BLaER1 treated with 17β-estradiol and CSF1 and Interleukin-3, amounts not matched to agents 10 nM and 100 nM (cell line): ENCODE results near the gene CNOT11.
"Not testable (repeated sequence)": the region's sequence is repeated elsewhere in the genome, so short reads cannot be mapped to it uniquely, and the experiment has no call there.

Experiments used
- H3K27ac ChIP-seq, 11 experiments: shearing (Covaris generic); formaldehyde crosslinking; 2 replicates each; pipeline ENCODE4 v1.8.1; 2022
- H3K27me3 ChIP-seq, 11 experiments: shearing (Covaris generic); formaldehyde crosslinking; 2 replicates each; pipeline ENCODE4 v1.8.1; 2022
- H3K36me3 ChIP-seq, 11 experiments: shearing (Covaris generic); formaldehyde crosslinking; 2 replicates each; pipeline ENCODE4 v1.8.1; 2022
- H3K4me1 ChIP-seq, 10 experiments: shearing (Covaris generic); formaldehyde crosslinking; 2 replicates each; pipeline ENCODE4 v1.8.1; 2022
- H3K4me2 ChIP-seq, 11 experiments: shearing (Covaris generic); formaldehyde crosslinking; 2 replicates each; pipeline ENCODE4 v1.8.1; 2022
- H3K4me3 ChIP-seq, 10 experiments: shearing (Covaris generic); formaldehyde crosslinking; 2 replicates each; pipeline ENCODE4 v1.8.1; 2022
- H3K9ac ChIP-seq, 11 experiments: shearing (Covaris generic); formaldehyde crosslinking; 2 replicates each; pipeline ENCODE4 v1.8.1; 2022
- H3K9me3 ChIP-seq, 11 experiments: shearing (Covaris generic); formaldehyde crosslinking; replicated peaks in 1 of 11; 2 replicates each; pipeline ENCODE4 v1.8.1; 2022
- H4K20me1 ChIP-seq, 11 experiments: shearing (Covaris generic); formaldehyde crosslinking; 2 replicates each; pipeline ENCODE4 v1.8.1; 2022
- Cebpa-rat ChIP-seq, 11 experiments: shearing (Covaris generic); IDR thresholded peaks; 2 replicates each; pipeline ENCODE4 v1.8.1; 2022

Gene CNOT11

DNA sequence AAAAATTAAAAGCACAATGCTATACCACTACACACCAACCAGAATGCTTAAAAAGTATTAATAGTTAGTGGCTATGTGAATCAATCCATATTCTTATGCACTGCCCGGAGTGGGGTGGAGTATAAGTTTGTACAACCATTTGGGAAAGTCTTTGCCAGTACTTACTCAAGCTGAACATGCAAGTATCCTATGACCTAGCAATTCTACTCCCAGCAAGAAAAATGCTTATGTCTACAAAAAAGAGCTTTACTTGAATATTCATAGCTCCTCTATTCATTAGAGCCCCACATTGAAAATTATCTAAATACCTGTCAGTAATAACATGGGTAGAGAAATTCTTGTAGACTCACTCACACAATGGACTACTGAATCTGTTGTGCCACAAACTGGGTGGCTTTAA is 21.4 kb upstream of the CNOT11 start:
- peak overlapping the region in 5 of 11 experiments; percentile 11 to 60 (median 47); a peak in 8 of 22 replicates for H3K4me2 ChIP-seq
- no peak overlapping the region for H3K9ac ChIP-seq
- H3K27me3 ChIP-seq: peaks cover 0 to 1% (median 0%) of the 10 kb centered on the region in 11 experiments; a peak in 3 of 22 replicates
- H3K4me3 ChIP-seq: no peak overlapping the region
- H3K9me3 ChIP-seq: peaks cover 49 to 90% (median 71%) of the 10 kb centered on the region in 11 experiments
- peaks cover 12 to 29% (median 23%) of the 10 kb centered on the region in 10 experiments; a peak in 18 of 20 replicates for H3K4me1 ChIP-seq
- no peak for TF ChIP-seq Cebpa-rat (IDR thresholded peaks at IDR 0.05)
- peaks cover 0 to 21% (median 0%) of the 10 kb centered on the region in 11 experiments; a peak in 3 of 22 replicates for H3K36me3 ChIP-seq
- H4K20me1 ChIP-seq: no peaks in the 10 kb centered on the region
- H3K27ac ChIP-seq: no peak overlapping the region

GRCh38 chr2:101231937-101232730 is 20.6 kb upstream of the CNOT11 start:
- Histone ChIP-seq H3K27ac (no peak overlapping the region), H3K9ac (no peak overlapping the region), H3K9me3 (peaks cover 47 to 94% (median 73%) of the 10 kb centered on the region in 11 experiments), H3K4me3 (no peak overlapping the region), H3K27me3 (no peaks in the 10 kb centered on the region; a peak in 1 of 22 replicates), H4K20me1 (no peaks in the 10 kb centered on the region), H3K4me2 (peak overlapping the region in 7 of 11 experiments; percentile 4 to 60 (median 33); a peak in 10 of 22 replicates), H3K4me1 (peaks cover 12 to 27% (median 18%) of the 10 kb centered on the region in 10 experiments; a peak in 18 of 20 replicates), H3K36me3 (peaks cover 0 to 21% (median 0%) of the 10 kb centered on the region in 11 experiments; a peak in 3 of 22 replicates)
- no peak for TF ChIP-seq Cebpa-rat (IDR thresholded peaks at IDR 0.05)

- H3K4me2 ChIP-seq: no peak overlapping the region
- H3K27ac ChIP-seq: no peak overlapping the region
- H3K27me3 ChIP-seq: no peaks in the 10 kb centered on the region
- no peak overlapping the region for H3K9ac ChIP-seq
- no peaks in the 10 kb centered on the region for H4K20me1 ChIP-seq
- peaks cover 47 to 94% (median 75%) of the 10 kb centered on the region in 11 experiments for H3K9me3 ChIP-seq
- H3K4me1 ChIP-seq: peaks cover 9 to 27% (median 14%) of the 10 kb centered on the region in 10 experiments; a peak in 18 of 20 replicates
- peaks cover 0 to 21% (median 0%) of the 10 kb centered on the region in 11 experiments; a peak in 3 of 22 replicates for H3K36me3 ChIP-seq
- H3K4me3 ChIP-seq: no peak overlapping the region
- no peak for TF ChIP-seq Cebpa-rat (IDR thresholded peaks at IDR 0.05)
These were observed 19.9 kb upstream of the CNOT11 start for GRCh38 chr2:101232770-101233169.

GRCh38 chr2:101234169-101234938 is 18.3 kb upstream of the CNOT11 start:
- Histone ChIP-seq H4K20me1 (no peaks in the 10 kb centered on the region), H3K4me2 (peak overlapping the region in 5 of 11 experiments; percentile 11 to 36 (median 24); a peak in 5 of 22 replicates), H3K27me3 (no peaks in the 10 kb centered on the region), H3K9ac (no peak overlapping the region), H3K4me3 (0 out of 20 replicates have a peak overlapping the region, but pooled peaks of 1 of the 10 experiments have one; percentile 14), H3K36me3 (peaks cover 0 to 20% (median 0%) of the 10 kb centered on the region in 11 experiments; a peak in 3 of 22 replicates), H3K4me1 (peaks cover 4 to 37% (median 12%) of the 10 kb centered on the region in 10 experiments; a peak in 12 of 20 replicates), H3K27ac (peak overlapping the region in 4 of 11 experiments; percentile 6 to 45 (median 33); a peak in 5 of 22 replicates), H3K9me3 (peaks cover 38 to 78% (median 61%) of the 10 kb centered on the region in 11 experiments)
- TF ChIP-seq Cebpa-rat (IDR thresholded peaks at IDR 0.05): no peak

- H3K9ac ChIP-seq, H3K4me2 ChIP-seq, H3K27ac ChIP-seq, H3K4me3 ChIP-seq, H3K27me3 ChIP-seq, H4K20me1 ChIP-seq: not testable (repeated sequence)
- Histone ChIP-seq H3K9me3 (peaks cover 38 to 62% (median 49%) of the 10 kb centered on the region in 11 experiments), H3K4me1 (peaks cover 4 to 37% (median 13%) of the 10 kb centered on the region in 10 experiments; a peak in 12 of 20 replicates), H3K36me3 (peaks cover 0 to 12% (median 0%) of the 10 kb centered on the region in 11 experiments; a peak in 2 of 22 replicates)
These were observed 16.7 kb upstream of the CNOT11 start for GRCh38 chr2:101235956-101236355.

DNA sequence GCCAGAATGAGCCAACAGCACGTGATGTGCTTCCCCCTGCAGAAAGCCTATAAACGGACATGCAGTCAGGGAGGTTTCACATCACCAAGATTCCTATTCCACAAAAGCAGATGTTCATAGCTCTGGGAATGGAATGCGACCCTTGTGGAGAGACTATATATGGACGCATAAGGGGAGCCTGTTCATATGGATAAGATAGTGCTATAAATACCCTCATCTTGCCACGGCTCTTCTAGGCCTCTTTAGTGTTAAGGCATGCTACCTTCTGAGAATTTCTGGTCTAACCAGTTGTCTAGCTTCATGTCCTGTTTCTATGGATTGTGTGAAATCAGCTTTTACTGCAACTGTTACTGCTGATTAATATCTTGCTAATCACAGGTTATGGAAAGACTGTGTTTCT is 14.7 kb upstream of the CNOT11 start:
- not testable (repeated sequence) for H3K4me3 ChIP-seq, H3K9ac ChIP-seq, H3K27ac ChIP-seq, H3K27me3 ChIP-seq, H3K4me2 ChIP-seq, H3K36me3 ChIP-seq, H4K20me1 ChIP-seq
- Histone ChIP-seq H3K9me3 (peaks cover 38 to 45% (median 41%) of the 10 kb centered on the region in 11 experiments), H3K4me1 (peaks cover 0 to 27% (median 7%) of the 10 kb centered on the region in 10 experiments; a peak in 9 of 20 replicates)

DNA sequence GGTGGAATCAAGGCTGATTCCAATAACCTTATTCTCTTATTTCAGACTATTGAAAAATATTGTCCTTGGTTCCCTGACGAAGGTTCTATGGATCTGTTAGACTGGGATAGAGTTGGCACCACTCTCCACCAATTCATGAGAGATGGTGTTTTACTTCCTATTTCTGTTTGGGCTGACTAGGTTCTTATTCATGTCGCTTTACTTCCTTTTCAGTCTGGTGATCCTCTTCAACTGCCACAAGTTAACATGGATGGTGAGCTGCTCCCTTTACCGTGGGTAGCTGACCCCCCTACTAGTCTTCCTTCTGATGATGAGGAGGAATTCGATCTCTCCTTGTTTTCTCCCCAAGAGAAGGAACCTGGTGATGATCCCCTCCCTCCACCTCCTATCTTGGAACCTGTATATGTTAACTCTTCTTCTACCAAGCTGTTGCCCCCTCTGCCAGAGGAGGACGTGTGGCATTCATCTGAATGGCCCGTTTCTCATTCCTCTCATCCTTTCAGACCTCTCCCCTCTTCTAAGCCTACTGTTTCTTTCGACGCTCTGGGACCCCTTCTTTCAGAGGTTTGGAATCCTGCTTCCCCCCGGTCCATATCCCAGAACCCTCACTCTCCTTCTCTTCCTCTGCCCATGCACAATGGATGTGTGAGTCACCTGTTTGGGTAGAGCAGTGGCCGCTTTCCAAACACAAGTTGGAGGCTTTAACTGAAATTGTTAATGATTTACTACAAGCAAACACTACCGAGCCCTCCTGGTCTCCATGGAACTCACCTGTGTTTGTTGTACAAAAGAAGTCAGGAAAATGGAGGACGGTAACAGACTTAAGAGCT is 13.5 kb upstream of the CNOT11 start:
- Histone ChIP-seq H3K4me2 (peak overlapping the region in 5 of 11 experiments; percentile 35 to 66 (median 37); a peak in 10 of 22 replicates), H3K27ac (peak overlapping the region in 1 of 11 experiments; percentile 16; a peak in 1 of 22 replicates), H3K9ac (no peak overlapping the region), H3K36me3 (peaks cover 0 to 8% (median 0%) of the 10 kb centered on the region in 11 experiments; a peak in 2 of 22 replicates), H3K4me1 (peaks cover 0 to 21% (median 6%) of the 10 kb centered on the region in 10 experiments; a peak in 9 of 20 replicates), H3K4me3 (no peak overlapping the region), H4K20me1 (no peaks in the 10 kb centered on the region), H3K27me3 (no peaks in the 10 kb centered on the region), H3K9me3 (peaks cover 27 to 36% (median 30%) of the 10 kb centered on the region in 11 experiments)
- no peak for TF ChIP-seq Cebpa-rat (IDR thresholded peaks at IDR 0.05)

DNA sequence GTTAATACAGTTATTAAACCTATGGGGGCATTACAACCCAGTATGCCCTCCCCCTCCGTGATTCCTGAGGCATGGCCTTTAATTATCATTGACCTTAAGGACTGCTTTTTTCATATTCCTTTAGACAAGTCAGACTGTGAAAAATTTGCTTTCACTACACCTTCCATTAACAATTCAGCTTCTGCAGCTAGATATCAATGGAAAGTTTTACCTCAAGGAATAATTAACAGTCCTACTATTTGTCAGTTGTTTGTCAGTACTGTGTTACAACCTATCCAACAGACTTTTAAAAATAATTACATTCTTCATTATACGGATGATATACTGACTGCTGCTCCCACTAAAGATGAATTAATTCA is 12.9 kb upstream of the CNOT11 start:
- H3K4me3 ChIP-seq, H3K9ac ChIP-seq, H3K4me2 ChIP-seq, H3K27me3 ChIP-seq, H3K36me3 ChIP-seq, H4K20me1 ChIP-seq, H3K27ac ChIP-seq: not testable (repeated sequence)
- Histone ChIP-seq H3K4me1 (peaks cover 0 to 15% (median 3%) of the 10 kb centered on the region in 10 experiments; a peak in 9 of 20 replicates), H3K9me3 (peaks cover 21 to 34% (median 24%) of the 10 kb centered on the region in 11 experiments)

DNA sequence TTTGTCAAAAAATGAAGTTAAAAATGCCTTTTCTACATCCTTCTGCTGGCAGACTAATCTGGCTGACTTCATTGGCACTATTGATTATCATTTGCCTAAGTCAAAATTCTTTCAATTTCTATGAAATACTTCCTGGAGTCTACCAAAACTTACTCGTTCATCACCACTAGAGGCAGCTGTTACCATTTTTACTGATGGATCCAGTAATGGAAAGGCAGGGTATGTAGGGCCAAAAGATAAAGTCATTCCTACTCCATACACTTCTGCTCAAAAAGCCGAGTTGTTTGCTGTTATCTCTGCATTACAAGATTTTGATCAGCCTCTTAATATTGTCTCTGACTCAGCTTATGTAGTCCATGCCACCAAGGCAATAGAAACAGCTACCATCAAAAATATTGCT is 12.0 kb upstream of the CNOT11 start:
- H3K9ac ChIP-seq, H3K27ac ChIP-seq, H3K4me3 ChIP-seq, H3K4me2 ChIP-seq, H3K27me3 ChIP-seq, H4K20me1 ChIP-seq, H3K36me3 ChIP-seq: not testable (repeated sequence)
- Histone ChIP-seq H3K9me3 (peaks cover 11 to 28% (median 17%) of the 10 kb centered on the region in 11 experiments), H3K4me1 (peaks cover 0 to 13% (median 3%) of the 10 kb centered on the region in 10 experiments; a peak in 9 of 20 replicates)
